SK-N-MC (cell line): ENCODE data around the gene KRTAP12-2.
"Not testable (repeated sequence)": the region's sequence is repeated elsewhere in the genome, so short reads cannot be mapped to it uniquely, and the experiment has no call there.

ENCODE experiments used
- EZH2 ChIP-seq: fragments of 200-600 bp; sonication (generic); IDR thresholded peaks from one replicate; pipeline ENCODE4 v1.6.1; 2017; ENCODE audit warnings: antibody characterized with exemption
- FOXP2 ChIP-seq: optimal IDR thresholded peaks from 2 replicates; pipeline ENCODE3; 2011; ENCODE audit warnings: mild to moderate bottlenecking, moderate library complexity; ENCODE audit not compliant: insufficient read depth; ENCODE audit errors: extremely low read length, control extremely low read depth
- POLR2AphosphoS5 ChIP-seq: IDR thresholded peaks from 2 replicates; pipeline ENCODE4 v1.6.1; 2012; ENCODE audit warnings: mild to moderate bottlenecking, low read depth, low read length, borderline replicate concordance

GRCh38 chr21:44661567-44661966 lies 5.2 kb downstream of the KRTAP12-2 start:
- not testable (repeated sequence) for TF ChIP-seq POLR2AphosphoS5, EZH2, FOXP2
